Stimulated activated CD8-positive, alpha-beta memory T cell treated with anti-CD3 and anti-CD28 coated beads, Interleukin-15, amount 100 ng/mL, for 24 hours (primary cell): ENCODE results near the gene INTS6L.
"Not testable (repeated sequence)": the region's sequence is repeated elsewhere in the genome, so short reads cannot be mapped to it uniquely, and the experiment has no call there.

Source experiments
- DNase-seq: peaks from one replicate; pipeline ENCODE4 v3.0.0-alpha.2; 2020; ENCODE audit warnings: low read depth

INTS6L gene

DNA sequence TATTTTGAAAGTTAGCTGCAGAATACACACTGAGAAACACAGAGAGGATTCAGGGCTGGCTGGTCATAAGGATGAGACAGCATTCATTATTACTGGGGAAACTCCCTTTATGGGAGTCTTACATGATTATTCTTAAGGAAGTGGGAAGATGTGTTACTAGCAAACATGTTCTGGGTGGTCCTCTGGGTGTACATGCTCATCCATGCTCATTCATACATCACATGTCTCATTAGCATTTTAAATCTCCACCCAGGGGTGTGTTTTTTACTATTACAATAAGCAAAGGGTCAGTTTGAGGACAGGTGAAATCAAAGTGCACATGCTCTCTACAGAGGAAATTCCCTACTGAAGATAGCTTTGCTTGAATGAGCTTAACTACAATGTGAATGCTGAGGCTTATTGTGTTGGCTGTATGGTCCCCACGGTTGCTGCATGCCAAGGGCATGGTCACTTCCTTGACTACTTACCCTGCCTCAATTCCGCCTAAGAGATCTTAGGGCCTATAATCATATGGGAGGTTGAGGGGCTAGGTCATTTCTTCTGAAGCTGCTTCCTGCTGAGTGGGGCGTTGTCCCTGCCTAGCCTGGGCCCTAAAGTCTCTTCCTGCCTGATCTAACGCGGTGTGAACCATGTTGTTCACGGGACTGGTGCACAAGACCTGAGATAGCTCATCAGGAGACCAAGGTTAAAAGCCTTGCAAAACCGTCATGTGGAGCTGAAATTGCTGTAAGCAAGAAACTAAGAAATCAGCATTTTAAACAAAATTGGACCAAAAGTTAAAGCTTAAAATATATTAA lies 104.1 kb downstream of the INTS6L start:
- DNase-seq, result not testable (repeated sequence)

DNA sequence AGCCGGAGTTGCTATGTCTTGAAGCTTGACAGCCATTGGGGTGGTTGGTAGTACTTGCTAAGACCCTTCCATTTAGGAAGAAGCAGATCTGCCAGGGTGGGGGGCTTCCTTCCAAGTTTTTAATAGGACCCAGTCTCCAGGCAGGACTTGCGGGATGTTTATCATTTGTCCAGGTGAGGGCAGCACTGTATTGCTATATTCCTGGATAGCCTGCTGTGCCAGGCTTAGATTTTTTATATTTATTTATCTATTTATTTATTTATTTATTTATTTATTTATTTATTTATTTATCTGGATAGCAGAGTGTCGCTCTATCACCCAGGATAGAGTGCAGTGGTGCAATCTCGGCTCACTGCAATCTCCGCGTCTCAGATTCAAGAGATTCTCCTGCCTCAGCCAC lies 105.5 kb downstream of the INTS6L start:
- no peak for DNase-seq

- no peak for DNase-seq
Observed at GRCh38 chrX:135629342-135629741, 108.9 kb downstream of the INTS6L start.
